Measurements from ENCODE around the gene NOL11.
"Not testable (repeated sequence)": the region's sequence is repeated elsewhere in the genome, so short reads cannot be mapped to it uniquely, and the experiment has no call there.

NOL11 gene

DNA sequence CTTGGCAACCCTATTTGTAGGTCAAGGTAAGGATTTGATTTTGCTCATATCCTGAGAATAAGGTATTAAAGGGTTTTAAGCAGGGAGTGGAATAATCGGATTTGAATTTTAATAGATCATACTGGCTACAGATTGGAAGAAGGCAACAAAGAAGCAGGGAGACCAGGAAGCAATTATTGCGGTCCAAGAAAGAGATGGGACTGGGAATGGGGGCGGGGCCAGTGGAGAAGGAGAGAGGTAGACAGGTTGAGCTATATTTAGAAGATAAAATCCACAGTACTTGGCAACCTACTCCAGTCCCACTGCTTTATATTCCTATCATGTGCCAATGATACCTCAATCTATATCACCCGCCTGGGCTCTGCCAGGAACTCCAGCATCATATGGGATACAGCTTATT, 5.8 kb upstream of the NOL11 start:
- Histone ChIP-seq H3K27me3 (ENCODE audit: insufficient read depth, low read length) (no peaks in the 10 kb centered on the region), H3K9me3 (ENCODE audit: insufficient read depth, low read depth, low read length) (peaks cover 6% of the 10 kb centered on the region; the same call in 1 of the 2 replicates)

DNA sequence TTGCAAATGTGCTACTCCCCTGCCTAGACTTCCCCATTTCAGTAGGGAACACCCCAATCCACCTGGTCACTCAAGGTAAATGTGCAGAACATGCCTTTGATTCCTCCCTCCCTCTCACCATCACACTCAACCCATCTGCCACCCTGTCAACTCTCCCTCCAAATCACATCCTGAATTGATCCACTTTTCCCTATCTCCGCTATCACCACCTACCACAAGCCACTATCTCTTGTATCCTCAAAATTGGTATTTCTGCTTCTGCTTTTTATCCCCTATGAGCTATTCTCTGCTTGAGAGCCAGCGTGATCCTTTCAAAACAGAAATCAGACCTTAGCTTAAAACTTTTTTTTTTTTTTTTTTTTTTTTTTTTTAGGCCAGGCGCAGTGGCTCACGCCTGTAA, 5.4 kb upstream of the NOL11 start:
- H3K4me3 ChIP-seq (ENCODE audit: low read length): no peak overlapping the region

More for the DNA sequence above, 5.8 kb upstream of the NOL11 start:
- Histone ChIP-seq H3K4me1 (ENCODE audit: insufficient read depth, low read length) (peaks cover 1% of the 10 kb centered on the region; the same call in 1 of the 2 replicates), H3K4me3 (ENCODE audit: low read length) (no peak overlapping the region), H3K9ac (ENCODE audit: low read depth, low read length) (no peak overlapping the region), H3K27ac (ENCODE audit: low read length) (no peak overlapping the region), H3K36me3 (ENCODE audit: insufficient read depth, low read depth, low read length) (no peaks in the 10 kb centered on the region)

DNA sequence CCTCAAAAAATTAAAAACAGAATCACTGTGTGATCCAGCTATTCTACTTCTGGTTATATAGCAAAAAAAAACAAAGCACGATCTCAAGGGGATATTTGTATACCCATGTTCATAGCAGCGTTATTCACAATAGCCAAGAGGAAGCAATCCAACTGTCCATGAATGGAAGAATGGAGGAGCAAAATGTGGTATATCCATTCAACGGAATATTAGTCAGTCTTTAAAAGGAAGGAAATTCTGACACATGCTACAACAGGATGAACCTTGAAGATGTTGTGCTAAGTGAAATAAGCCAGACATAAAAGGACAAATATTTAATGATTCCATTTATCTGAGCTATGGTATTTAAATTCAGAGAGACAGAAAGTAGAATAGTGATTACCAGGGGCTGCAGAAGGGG, 4.6 kb upstream of the NOL11 start:
- Histone ChIP-seq H3K9me3 (ENCODE audit: insufficient read depth, low read depth, low read length) (peaks cover 6% of the 10 kb centered on the region; the same call in 1 of the 2 replicates), H3K27ac (ENCODE audit: low read length) (no peak overlapping the region), H3K9ac (ENCODE audit: low read depth, low read length) (no peak overlapping the region), H3K4me3 (ENCODE audit: low read length) (no peak overlapping the region), H3K4me1 (ENCODE audit: insufficient read depth, low read length) (peaks cover 3% of the 10 kb centered on the region; the same call in 1 of the 2 replicates), H3K36me3 (ENCODE audit: insufficient read depth, low read depth, low read length) (no peaks in the 10 kb centered on the region), H3K27me3 (ENCODE audit: insufficient read depth, low read length) (no peaks in the 10 kb centered on the region)

More for the DNA sequence above, 5.4 kb upstream of the NOL11 start:
- Histone ChIP-seq H3K27ac (ENCODE audit: low read length) (no peak overlapping the region), H3K36me3 (ENCODE audit: insufficient read depth, low read depth, low read length) (no peaks in the 10 kb centered on the region), H3K4me1 (ENCODE audit: insufficient read depth, low read length) (peaks cover 3% of the 10 kb centered on the region; the same call in 1 of the 2 replicates), H3K9ac (ENCODE audit: low read depth, low read length) (no peak overlapping the region), H3K9me3 (ENCODE audit: insufficient read depth, low read depth, low read length) (peaks cover 6% of the 10 kb centered on the region; the same call in 1 of the 2 replicates), H3K27me3 (ENCODE audit: insufficient read depth, low read length) (no peaks in the 10 kb centered on the region)

DNA sequence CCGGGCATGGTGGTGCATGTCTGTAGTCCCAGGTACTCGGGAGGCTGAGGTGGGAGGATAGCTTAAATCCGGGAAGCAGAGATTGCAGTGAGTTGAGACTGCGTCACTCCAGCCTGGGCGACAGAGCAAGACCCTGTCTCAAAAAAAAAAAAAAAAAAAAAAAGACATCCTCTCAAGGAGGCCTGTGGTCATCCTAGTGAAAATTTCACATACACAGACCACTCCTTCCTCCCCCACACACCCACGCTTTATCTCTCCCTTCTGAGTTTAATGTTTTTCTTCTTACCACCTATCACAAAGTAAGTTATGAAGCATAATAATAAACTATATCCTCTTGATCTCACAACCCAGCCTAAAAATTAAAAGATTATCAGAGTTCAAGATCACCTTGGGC, 1.3 kb upstream of the NOL11 start:
- H3K9me3 ChIP-seq (ENCODE audit: insufficient read depth, low read depth, low read length): peaks cover 6% of the 10 kb centered on the region; the same call in 1 of the 2 replicates
- peaks cover 19% of the 10 kb centered on the region for H3K36me3 ChIP-seq (ENCODE audit: insufficient read depth, low read depth, low read length)
- H3K27ac ChIP-seq (ENCODE audit: low read length): no peak overlapping the region
- peak overlapping the region; percentile 90; the same call in 1 of the 2 replicates for H3K9ac ChIP-seq (ENCODE audit: low read depth, low read length)
- peaks cover 7% of the 10 kb centered on the region; the same call in 1 of the 2 replicates for H3K4me1 ChIP-seq (ENCODE audit: insufficient read depth, low read length)
- no peak overlapping the region for H3K4me3 ChIP-seq (ENCODE audit: low read length)
- H3K27me3 ChIP-seq (ENCODE audit: insufficient read depth, low read length): no peaks in the 10 kb centered on the region

DNA sequence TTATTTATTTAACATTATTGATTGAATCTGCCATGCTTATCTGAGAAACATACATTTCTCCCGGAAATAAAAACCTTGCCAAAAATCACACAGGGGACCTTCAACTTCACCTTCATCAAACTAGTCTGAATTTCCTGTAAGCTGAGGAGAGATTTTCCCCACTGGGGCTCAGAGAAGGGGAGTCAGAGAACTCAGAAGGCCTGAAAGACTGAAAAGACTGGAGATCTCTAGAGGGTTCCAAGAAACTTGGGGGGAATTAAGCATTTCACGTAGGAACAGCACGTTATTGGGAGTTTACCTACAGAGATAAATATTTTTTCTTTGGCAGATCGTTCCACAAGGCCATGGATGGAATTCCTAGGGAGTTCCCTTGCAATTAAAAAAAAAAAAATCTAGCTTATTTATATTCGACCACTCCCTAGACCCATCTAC, 528 bp upstream of the NOL11 start:
- peak overlapping the region; percentile 78 for H3K4me3 ChIP-seq (ENCODE audit: low read length)
- peak overlapping the region; percentile 90 for H3K9ac ChIP-seq (ENCODE audit: low read depth, low read length)
- peaks cover 7% of the 10 kb centered on the region; the same call in 1 of the 2 replicates for H3K4me1 ChIP-seq (ENCODE audit: insufficient read depth, low read length)
- no peak overlapping the region for H3K27ac ChIP-seq (ENCODE audit: low read length)
- peaks cover 28% of the 10 kb centered on the region for H3K36me3 ChIP-seq (ENCODE audit: insufficient read depth, low read depth, low read length)
- no peaks in the 10 kb centered on the region for H3K27me3 ChIP-seq (ENCODE audit: insufficient read depth, low read length)
- peaks cover 6% of the 10 kb centered on the region; the same call in 1 of the 2 replicates for H3K9me3 ChIP-seq (ENCODE audit: insufficient read depth, low read depth, low read length)

DNA sequence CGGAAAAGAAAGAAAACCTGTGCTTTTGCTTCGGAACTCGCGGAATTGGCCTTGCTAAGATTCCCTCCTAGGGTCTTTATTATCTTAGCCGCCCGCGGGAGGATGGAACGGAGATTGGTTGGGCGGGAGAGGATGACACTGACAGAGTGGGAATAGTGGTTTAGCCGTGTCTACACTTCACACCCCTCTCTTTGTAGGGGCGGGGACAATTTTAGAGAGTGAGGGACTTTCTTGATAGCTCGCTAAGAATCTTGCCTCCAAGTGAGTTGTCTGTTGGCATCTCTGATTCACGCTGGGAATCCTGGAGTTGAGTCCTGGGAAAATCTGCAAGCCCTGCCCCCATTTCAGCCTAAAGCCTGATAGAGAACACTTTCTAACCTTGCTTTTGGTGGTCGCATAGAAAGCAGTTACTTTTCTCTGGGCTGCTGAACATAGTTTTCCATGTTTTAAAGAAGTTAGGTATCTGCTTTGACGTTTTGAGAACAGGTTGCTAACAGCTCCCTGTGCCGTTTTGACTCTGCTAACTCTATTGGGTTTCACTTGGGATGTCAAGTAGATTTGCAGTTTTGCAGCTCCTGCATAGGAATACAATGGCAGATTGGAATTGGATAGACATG, 697 bp downstream of the NOL11 start:
- peaks cover 38% of the 10 kb centered on the region for H3K36me3 ChIP-seq (ENCODE audit: insufficient read depth, low read depth, low read length)
- peak overlapping the region; percentile 89 for H3K4me3 ChIP-seq (ENCODE audit: low read length)
- peak overlapping the region; percentile 99 for H3K9ac ChIP-seq (ENCODE audit: low read depth, low read length)
- peak overlapping the region; percentile 67 for H3K27ac ChIP-seq (ENCODE audit: low read length)
- H3K27me3 ChIP-seq (ENCODE audit: insufficient read depth, low read length): no peaks in the 10 kb centered on the region
- peaks cover 7% of the 10 kb centered on the region; the same call in 1 of the 2 replicates for H3K4me1 ChIP-seq (ENCODE audit: insufficient read depth, low read length)
- no peaks in the 10 kb centered on the region for H3K9me3 ChIP-seq (ENCODE audit: insufficient read depth, low read depth, low read length)

DNA sequence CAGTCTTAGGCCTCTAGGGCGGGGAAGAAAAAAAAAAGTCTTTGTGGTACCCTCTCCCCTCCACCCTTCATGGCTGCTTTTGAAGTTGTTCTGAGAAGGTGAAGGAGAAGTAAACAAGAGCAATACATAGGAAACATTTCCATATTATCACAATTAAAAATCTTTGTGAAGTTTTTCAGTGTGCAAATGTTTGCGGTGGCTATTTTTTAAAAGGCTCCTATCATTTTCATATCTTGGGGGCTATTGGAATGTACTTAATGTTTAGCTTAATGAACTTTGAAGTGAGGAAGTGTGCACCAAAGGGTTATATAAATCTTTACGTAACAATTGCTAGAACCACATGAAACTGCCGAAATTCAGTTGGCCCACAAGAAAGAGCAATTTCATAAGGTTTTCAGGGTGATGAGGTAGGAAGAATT, 7.6 kb downstream of the NOL11 start:
- Histone ChIP-seq H3K36me3 (ENCODE audit: insufficient read depth, low read depth, low read length) (peaks cover 96% of the 10 kb centered on the region), H3K9me3 (ENCODE audit: insufficient read depth, low read depth, low read length) (no peaks in the 10 kb centered on the region), H3K9ac (ENCODE audit: low read depth, low read length) (no peak overlapping the region), H3K27me3 (ENCODE audit: insufficient read depth, low read length) (no peaks in the 10 kb centered on the region), H3K27ac (ENCODE audit: low read length) (no peak overlapping the region), H3K4me1 (ENCODE audit: insufficient read depth, low read length) (no peaks in the 10 kb centered on the region), H3K4me3 (ENCODE audit: low read length) (no peak overlapping the region)

DNA sequence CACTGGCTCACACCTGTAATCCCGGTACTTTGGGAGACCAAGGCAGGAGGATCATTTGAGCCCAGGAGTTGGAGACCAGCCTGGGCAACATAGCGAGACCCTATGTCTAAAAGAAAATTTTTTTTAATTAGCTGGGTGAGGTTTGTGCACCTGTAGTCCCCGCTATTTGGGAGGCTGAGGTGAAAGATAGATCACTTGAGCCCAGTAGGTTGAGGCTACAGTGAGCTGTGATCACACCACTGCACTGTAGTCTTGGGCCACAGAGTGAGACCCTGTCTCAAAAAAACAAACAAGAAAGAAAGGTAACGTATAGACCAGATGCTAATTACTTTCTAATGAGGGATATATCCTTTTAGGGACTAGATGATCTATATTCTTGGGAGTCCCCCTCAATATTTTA, 8.1 kb downstream of the NOL11 start:
- H3K9ac ChIP-seq (ENCODE audit: low read depth, low read length): no peak overlapping the region
- H3K9me3 ChIP-seq (ENCODE audit: insufficient read depth, low read depth, low read length): no peaks in the 10 kb centered on the region
- H3K4me1 ChIP-seq (ENCODE audit: insufficient read depth, low read length): no peaks in the 10 kb centered on the region
- H3K36me3 ChIP-seq (ENCODE audit: insufficient read depth, low read depth, low read length): peaks cover 96% of the 10 kb centered on the region
- no peak overlapping the region for H3K27ac ChIP-seq (ENCODE audit: low read length)
- H3K4me3 ChIP-seq (ENCODE audit: low read length): no peak overlapping the region
- no peaks in the 10 kb centered on the region for H3K27me3 ChIP-seq (ENCODE audit: insufficient read depth, low read length)

DNA sequence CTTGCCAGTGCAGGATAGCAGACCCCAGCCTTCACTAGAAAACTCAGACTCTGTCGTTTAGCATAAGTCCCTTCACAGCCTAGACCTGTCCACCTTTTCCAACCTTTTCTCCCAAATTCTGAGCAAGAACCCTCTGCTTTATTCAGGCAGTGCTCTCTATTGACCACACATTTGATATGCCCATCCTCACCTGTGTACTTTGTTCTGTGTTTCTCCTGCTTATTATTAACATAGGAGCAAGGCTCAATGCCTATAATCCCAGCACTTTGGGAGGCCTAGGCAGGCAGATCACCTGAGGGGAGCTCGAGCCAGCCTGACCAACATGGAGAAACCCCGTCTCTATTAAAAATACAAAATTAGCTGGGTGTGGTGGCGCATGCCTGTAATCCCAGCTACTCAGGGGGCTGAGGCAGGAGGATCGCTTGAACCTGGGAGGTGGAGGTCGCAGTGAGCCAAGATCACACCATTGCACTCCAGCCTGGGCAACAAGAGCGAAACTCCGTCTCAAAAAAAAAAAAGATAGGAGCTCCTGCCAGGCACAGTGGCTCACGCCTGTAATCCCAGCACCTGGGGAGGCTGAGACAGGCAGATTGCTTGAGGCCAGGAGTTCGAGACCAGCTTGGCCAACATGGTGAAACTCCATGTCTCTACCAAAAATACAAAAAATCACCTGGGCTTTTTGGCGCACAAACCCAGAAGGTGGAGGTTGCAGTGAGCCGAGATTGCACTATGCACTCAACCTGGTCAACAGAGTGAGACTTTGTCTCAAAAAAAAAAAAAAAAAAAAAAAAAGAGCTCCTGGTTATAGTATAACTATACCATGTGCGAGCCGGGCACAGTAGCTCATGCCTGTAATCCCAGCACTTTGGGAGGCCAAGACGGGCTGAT, 9.7 kb downstream of the NOL11 start:
- not testable (repeated sequence) for H3K9ac ChIP-seq (ENCODE audit: low read depth, low read length); H3K9me3 ChIP-seq (ENCODE audit: insufficient read depth, low read depth, low read length); H3K27ac ChIP-seq (ENCODE audit: low read length); H3K4me3 ChIP-seq (ENCODE audit: low read length); H3K4me1 ChIP-seq (ENCODE audit: insufficient read depth, low read length); H3K27me3 ChIP-seq (ENCODE audit: insufficient read depth, low read length)
- H3K36me3 ChIP-seq (ENCODE audit: insufficient read depth, low read depth, low read length): peaks cover 95% of the 10 kb centered on the region

DNA sequence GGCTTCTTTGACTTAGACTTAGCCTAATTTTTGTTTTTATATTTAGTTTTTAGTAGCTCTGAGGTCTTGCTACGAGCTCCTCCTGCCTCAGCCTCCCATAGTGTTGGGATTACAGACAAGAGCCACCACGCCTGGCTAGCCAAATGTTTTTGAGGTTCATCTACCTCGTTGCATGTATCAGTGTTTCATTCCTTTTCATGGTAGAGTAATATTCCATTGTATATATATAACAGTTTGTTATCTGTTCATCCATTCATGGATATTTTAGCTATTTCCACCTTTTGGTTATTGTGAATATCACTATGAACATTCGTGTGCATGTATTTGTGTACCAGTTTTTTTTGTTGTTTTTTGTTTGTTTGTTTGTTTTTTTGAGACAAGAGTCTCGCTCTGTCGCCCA, 12.2 kb downstream of the NOL11 start:
- H3K36me3 ChIP-seq (ENCODE audit: insufficient read depth, low read depth, low read length): peaks cover 96% of the 10 kb centered on the region
- no peak overlapping the region for H3K27ac ChIP-seq (ENCODE audit: low read length)
- 0 out of 2 replicates have a peak, but pooled peaks cover 3% of the 10 kb centered on the region for H3K9me3 ChIP-seq (ENCODE audit: insufficient read depth, low read depth, low read length)
- H3K4me1 ChIP-seq (ENCODE audit: insufficient read depth, low read length): peaks cover 12% of the 10 kb centered on the region; the same call in 1 of the 2 replicates
- H3K4me3 ChIP-seq (ENCODE audit: low read length): no peak overlapping the region
- no peak overlapping the region for H3K9ac ChIP-seq (ENCODE audit: low read depth, low read length)
- H3K27me3 ChIP-seq (ENCODE audit: insufficient read depth, low read length): no peaks in the 10 kb centered on the region

DNA sequence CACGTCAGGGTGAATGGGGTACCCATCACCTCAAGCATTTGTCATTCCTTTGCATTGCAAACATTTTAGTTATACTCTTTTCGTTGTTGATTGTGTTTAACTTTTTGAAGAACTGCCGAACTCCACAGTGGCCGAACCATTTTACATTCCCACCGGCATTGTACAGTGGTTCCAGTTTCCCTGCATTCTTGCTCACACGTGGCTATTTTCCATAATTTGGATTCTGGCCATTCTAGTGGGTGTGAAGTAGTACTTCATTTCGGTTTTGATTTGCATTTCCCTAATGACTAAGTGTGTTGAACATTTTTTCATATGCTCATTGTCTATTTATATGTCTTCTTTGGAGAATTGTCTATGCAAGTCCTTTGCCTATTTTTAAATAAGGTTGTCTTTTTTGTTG, 13.0 kb downstream of the NOL11 start:
- Histone ChIP-seq H3K4me1 (ENCODE audit: insufficient read depth, low read length) (peaks cover 12% of the 10 kb centered on the region; the same call in 1 of the 2 replicates), H3K9ac (ENCODE audit: low read depth, low read length) (no peak overlapping the region), H3K9me3 (ENCODE audit: insufficient read depth, low read depth, low read length) (0 out of 2 replicates have a peak, but pooled peaks cover 3% of the 10 kb centered on the region), H3K4me3 (ENCODE audit: low read length) (no peak overlapping the region), H3K36me3 (ENCODE audit: insufficient read depth, low read depth, low read length) (peaks cover 96% of the 10 kb centered on the region), H3K27ac (ENCODE audit: low read length) (no peak overlapping the region), H3K27me3 (ENCODE audit: insufficient read depth, low read length) (no peaks in the 10 kb centered on the region)
